CD4-positive, alpha-beta T cell treated with Interleukin-2 at 100 ng/mL for 4 hours (primary cell): ENCODE results near the gene PKHD1.

Experiments
- DNase-seq: peaks from one replicate; pipeline ENCODE4 v3.0.0-alpha.2; 2020; ENCODE audit warnings: low spot score

PKHD1 gene

DNA sequence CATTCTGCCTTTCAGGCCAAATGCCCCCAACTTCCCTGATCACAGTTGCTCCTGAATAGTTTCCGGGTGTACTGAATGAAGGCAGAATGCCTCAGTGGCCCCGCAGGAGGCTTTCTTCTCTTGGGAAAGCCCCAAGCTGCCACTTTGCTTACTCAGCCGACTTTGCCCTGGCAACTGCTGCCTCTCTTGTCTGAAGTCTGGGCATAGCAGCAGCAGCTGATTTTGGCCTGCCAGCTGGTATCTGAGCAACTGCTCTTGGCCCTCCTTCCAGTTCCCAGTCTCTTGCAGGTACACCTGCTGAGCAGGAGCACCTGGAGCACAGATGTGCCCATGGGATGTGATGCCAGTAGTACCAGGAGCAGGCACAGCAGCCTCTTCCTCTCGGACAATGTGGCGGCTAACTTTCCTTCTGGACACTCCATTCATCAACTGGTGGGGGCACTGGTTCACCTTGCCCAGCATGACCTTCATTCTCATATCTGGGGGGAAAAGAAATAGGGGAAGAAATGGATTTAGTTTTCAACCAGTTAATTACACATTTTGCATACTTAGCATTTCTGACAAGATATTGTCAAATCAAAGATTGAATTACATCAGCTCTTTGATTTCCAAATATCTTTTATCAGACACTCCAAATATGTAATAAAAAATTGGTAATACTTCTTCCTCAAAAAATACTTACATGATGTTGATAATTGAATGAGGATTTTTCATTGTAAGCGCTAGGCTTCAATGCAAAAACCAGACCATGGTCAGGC, 468.2 kb downstream of the PKHD1 start:
- DNase-seq: no peak

DNA sequence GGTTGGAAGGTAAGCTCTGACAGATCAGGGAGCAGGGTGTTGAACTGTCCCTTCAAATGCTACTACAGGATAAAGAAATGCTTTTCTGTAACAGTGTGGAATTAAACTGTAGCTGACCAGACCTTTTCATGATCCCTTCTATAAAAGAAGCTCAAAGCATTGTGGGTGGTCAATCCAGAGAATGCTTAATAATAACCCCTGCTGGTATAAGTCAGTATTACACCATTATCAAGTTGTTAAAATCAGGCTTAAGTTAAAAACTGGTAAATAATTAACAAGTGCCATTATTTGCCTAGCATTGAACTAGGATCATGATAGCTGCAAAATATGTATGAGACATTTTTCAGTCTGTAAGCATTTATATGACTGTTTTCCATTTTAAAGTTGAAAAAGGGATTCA, 468.9 kb downstream of the PKHD1 start:
- DNase-seq: no peak

DNA sequence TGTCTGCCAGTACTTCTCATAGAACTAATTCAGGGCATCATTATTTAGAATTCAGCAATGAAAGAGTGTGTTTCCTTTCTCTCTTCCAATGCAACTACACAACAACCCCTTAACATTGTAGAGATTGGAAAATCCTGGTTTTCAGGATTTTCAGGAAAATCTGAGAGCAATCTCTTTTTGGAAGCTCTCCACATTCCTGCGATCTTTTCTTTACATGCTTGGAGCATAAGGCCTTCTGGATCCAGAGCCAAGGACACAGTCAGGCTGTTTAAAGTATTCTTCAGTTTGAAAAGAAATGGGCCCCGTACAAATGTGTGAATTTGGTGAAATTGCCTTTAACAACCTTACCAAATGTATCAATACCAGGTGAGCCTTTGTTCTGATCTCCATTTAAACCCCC, 469.7 kb downstream of the PKHD1 start:
- DNase-seq: no peak

DNA sequence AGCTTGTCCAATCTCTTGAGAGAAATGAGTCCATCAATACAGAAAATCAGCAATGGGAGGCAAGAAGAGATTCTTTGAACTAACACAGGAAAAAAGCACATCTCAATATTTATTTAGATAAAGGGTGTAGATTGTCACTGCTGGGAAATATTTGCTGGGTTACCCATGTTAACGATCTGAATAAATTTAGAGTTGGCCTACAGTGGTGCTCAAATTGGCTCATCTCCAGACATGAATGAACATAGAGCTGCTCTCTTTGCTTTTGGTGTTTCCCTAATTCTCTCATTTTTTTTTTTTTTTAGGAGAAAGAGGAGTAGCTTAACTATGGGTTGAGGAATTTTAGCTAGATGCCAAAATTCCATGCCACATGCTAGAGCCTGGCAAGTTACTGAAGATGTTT, 471.2 kb downstream of the PKHD1 start:
- DNase-seq: no peak

DNA sequence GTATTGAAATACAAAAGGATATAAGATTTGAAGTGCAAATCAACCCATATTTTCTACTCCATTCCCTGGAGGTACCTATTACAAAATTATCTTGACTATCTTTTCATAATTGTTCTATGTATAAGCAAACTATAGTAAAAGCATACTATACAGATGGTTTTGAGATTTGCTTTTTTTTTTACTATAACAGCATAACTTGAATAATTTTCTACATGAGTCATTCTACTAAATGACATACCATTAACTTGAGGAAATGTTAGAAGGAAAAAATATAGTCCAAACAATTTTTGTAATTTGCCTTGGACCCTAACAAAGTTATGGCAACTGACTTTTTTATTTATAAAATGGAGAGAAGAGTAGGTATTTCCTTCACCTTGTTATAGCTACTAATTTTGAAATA, 472.7 kb downstream of the PKHD1 start:
- DNase-seq: no peak

DNA sequence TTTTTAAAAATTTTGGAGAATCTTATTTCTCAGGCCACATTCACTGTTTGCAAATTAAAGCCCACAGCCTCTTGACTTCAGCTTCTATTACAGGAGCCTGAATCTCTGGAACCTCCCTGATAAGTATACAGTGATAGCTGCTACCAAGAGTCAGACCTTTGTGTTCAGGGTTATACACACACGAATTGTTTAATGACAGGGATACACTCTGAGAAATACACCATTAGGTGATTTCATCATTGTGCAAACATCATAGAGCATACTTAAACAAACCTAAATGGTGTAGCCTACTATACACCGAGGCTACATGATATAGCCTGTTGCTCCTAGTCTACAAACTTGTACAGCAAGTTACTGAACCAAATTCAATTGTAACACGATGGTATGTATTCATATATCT, 473.9 kb downstream of the PKHD1 start:
- no peak for DNase-seq

DNA sequence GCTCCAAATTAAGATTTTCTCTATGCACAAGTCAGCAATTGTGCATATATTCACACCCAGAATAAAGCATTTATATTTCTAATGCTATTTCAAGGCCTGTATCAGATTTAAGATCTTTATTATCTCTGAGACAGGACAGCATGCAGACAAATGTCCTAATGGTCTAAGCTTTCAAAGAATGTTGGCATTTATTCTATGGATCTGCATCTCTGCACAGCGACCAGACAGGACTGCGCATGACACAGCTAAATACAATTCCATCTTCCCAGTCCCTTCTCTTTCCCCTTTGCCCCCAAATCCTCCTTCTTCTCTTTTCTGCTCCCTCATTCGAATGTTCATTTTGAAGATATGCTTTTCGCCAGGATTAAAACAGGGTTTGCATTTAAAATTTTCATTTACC, 478.5 kb downstream of the PKHD1 start:
- DNase-seq: no peak

DNA sequence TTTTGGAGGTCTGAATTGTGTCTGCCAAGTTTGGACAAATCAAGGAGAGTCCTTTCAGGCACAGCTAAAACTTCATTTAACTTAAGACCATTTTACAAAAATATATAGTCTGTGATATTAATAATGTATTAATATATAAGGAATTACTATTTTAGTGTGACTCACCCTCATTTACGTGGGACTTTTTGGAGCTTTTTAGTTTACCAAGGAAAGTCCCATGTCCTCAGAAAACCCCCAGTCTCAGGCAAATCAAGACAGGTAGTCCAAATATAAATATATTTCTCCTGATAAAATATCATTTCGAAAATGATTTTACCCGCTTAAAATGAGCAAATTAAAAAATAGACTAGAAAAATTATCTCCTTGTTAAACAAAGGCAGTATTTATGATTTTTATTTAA, 479.0 kb downstream of the PKHD1 start:
- no peak for DNase-seq

DNA sequence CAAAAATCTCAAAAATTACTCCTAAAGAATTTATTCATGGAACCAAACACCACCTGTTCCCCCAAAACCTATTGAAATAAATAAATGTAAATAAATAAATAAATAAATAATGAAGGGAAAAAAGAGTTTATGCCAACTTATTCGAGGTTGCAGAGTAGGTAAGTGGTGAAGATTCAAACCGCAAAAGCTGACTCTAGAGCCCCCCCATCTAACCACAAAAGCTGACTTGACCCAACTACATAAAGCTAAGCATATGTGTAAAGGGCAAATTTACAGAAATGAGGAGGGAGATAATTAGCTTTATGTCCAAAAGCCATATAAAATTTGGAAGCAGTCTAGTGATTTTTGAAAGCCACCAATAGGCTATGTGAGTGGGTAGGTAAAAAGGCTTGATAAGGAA, 486.9 kb downstream of the PKHD1 start:
- no peak for DNase-seq

DNA sequence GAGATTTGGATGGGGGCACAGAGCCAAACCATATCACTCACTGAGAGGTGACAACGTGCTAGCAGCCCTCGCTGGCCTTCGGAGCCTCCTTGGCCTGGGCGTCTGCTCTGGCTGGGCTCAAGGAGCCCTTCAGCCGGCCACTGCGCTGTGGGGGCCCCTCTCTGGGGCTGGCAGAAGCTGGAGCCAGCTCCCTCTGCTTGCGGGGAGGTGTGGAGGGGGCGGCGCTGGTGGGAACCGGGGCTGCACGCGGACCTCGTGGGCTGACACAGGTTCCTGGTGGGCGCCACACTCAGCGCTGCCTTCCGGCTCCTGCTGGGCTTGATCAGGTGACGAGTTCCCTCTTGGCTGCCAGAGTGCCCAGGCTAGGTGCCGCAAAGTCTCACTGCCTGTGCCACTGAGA, 489.2 kb downstream of the PKHD1 start:
- DNase-seq: no peak

DNA sequence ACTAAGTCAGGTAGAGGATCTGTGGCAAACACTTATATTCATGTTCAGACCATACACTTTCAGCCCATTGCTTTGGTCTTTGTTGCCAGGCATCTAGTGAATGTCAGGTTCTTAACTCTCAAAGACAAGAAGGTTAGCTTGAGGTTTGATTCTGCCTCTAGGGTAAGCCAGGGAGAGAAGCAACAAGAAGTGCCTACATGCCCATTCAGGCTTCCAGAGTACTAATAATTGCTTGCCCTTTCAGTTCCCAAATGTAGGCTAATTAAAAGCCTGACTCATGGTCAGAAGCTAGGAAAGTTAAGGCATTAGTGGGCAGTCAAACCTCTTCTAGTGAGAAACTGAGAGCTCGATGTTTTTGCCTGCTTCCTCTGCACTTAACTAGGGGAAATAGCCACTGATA, 492.4 kb downstream of the PKHD1 start:
- no peak for DNase-seq

DNA sequence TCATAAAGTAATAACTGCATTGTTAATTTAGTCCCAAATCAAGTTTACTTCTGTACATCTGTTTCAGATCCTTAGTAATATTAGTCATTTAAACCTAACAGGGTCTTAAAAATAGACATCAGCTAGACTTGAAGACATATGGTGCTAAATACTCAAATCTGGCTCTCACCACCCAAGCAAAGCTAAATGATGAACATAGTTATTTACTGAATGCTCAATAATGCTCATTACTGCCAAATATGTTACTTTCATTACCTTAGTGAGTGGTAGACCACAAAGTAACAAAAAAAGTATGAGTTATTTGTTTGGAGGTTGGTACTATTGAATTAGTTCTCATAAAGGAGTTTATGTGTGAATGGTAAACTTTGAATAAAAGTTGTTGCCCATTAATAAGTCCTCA, 502.1 kb downstream of the PKHD1 start:
- DNase-seq: no peak

DNA sequence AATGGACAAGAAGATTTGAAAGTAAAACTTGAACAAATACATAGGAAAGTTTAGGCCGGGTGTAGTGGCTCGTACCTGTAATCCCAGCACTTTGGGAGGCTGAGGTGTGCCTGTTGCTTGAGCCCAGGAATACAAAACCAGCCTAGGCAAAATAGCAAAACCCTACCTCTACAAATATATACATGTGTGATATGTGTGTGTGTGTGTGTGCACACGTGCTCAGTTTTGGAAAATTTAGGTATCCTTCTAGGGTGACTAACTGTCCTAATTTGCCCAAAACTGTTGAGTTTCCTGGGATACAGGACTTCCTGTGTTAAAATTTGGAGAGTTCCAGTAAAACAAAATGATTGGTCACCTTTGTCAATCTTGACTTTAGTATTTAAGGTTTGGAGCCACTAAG, 503.2 kb downstream of the PKHD1 start:
- no peak for DNase-seq

DNA sequence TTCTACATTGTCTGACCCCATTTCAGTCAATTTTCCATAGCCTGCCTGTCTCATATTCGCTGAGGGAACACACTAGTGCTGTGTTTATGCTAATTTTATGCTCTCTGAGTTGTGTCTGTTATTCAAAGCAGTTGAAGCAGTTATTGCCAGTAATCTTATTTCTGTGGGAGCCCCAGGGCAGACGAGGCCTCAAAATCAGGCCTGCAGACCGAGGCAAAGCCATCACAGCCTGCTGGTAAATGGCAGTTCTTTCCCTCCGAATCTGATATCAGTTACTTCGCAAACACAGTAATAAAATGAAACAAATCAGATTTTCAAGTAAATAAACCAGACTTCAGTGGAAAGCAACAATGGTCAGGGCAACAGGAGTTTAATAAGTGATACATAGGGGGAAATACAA, 508.4 kb downstream of the PKHD1 start:
- DNase-seq: no peak

DNA sequence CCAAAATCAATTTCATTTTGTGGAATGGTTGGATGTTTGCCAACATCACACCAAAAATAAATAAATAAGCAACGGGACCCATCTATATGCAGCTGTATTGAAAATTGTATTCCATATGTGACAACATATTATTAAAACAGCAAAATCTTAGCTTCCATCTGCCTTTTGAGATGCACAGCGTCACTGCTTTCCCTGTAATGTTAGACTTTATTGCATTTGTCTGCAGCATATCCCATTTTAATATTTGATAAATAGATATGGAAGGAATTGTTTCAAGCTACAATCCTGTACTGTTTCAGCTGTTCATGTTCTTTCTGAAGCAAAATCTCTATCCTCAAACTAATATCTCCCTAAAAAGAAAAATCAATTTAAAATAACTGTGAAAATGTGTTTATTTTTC, 509.1 kb downstream of the PKHD1 start:
- DNase-seq: no peak

DNA sequence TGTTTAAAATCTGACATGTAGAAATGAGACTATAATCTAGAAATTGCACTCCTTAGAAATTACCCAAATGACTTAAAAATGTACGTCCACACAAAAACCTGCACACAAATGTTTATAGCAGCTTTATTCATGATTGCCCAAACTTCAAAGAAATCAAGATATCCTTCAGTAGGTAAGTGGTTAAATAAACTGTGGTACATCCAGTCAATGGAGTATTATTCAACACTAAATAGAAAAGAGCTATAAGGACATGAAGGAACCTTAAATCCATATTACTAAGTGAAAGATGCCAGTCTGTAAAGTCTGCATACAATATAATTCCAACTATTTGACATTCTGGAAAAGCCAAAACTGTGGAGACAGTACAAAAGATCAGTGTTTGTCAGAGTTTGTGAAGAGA, 513.4 kb downstream of the PKHD1 start:
- DNase-seq: no peak

DNA sequence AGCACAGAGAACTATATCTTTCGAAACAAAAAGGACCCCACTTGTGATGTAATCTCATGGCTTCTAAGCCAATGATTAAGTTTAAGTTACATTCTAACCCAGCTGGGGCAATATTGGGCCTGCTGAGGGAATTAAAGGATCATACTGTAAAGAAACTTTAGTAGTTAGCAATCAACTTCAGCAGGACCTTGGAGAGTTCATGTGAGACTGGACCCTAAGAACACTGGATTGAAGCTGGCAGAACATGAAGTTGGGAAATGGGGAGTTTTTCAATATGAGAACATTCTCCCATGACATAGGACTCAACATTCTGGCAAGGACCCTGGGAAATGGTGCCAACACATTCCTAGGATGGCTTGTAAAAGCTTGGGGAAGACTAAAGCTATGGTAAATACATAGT, 516.2 kb downstream of the PKHD1 start:
- DNase-seq: no peak

DNA sequence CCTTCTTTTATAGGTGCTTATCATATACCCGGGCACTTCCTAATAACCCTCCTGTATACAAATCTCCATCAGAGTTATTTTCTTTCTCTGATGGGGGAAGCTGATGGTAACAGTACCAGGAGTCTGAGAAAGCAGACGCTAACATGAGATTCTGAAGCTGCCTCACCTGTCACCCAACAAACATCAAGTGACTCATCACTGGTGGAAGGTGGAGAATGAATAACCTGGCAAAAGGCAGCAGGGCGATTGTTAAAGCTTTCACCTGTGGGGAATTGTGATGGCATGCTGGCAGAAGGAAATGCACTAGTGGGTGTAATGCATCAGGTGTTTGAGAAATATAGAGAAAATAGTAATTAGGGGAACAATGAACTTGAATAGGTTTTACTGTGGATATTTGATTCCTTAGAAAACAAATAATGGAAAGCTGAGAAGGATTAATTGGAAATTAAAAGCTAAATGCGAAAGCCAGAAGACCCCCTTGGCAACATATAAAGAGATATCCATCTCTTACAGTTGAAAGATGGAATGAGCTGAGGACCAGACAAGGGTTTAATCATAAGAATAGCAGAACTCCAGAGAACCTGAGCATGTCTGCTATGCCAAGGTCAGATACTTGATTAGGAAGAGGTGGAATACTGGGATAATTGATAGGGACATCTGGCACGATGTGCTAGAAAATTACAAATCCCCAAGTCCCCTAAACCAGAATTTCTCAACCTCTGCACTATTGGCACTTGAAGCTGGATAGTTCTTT, 517.1 kb downstream of the PKHD1 start:
- no peak for DNase-seq

DNA sequence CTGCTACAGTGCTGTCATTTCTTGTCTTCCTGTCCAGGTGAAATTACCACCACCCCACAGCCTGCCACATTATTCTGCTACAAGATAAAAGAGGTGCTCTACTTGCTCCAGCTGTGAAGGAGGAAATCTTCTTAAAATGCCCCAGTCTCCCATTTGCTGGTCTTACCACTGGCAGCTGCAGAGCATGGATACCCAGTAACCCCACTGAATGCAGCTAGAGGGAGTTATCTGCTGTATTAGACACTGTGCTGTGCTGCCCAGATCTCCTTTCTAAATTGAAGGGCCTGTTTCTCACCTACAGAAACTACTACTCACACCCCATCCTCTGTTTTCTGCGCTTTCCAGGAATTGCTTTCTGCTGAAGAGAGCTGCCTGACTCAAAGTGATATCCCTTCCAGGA, 517.8 kb downstream of the PKHD1 start:
- no peak for DNase-seq

DNA sequence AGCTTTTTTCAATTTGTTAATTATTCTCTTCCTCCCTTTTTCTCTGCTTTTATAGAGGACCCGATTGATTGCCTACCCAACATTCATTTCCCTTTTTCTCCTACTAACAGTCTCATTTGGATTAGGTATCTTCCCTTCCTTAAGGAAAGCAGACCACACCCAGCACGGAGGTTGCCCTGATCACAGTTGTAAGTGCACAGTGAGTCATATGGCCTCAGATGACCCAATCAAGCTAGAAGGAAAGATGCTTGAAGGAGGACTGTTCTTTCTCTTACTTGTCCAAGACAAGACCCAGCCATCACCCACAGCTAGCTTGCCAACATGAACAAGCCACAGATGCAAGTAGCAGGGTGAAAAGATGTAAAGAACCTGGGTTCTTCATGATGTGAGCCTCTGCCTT, 518.6 kb downstream of the PKHD1 start:
- no peak for DNase-seq

DNA sequence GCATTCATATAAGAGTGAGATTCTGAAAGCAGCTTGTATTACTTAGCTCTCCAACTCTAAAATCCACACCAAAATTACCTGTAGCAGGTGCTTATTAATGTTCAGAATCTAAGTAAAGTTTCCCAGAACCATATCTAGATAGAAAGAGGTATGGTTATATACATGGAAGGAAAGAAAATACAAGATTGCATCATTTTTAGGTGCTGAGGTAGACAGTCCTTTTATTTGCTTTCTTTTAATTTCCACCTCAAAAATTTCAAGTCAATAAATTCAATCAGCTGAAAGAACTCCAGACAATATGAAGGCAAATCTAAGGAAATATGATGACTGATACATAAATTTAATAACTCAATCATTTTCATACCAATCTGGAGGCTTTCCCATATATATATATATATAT, 521.9 kb downstream of the PKHD1 start:
- DNase-seq: no peak
